ENCODE data around the gene PATE2.
A peak's percentile ranks its signal among the peaks of the same experiment; 100 is the strongest.

Gene PATE2

GRCh38 chr11:125778728-125779127 is at the start of gene PATE2:
PATE2 (minus strand) TSS chr11:125778828; CDS start chr11:125778773, 55 bp downstream.
- DNase-seq (ENCODE audit: low read depth in 2 of 2), result no peak

- no peak for DNase-seq (ENCODE audit: low read depth in 2 of 2)
These were observed 29.3 kb upstream of the PATE2 start for GRCh38 chr11:125807909-125808308.

GRCh38 chr11:125802387-125802786 is 23.8 kb upstream of the PATE2 start:
- no peak for DNase-seq (ENCODE audit: low read depth in 2 of 2)

GRCh38 chr11:125799808-125800207 is 21.2 kb upstream of the PATE2 start:
- no peak for DNase-seq (ENCODE audit: low read depth in 2 of 2)

GRCh38 chr11:125797641-125798040 is 19.0 kb upstream of the PATE2 start:
- DNase-seq (ENCODE audit: low read depth in 2 of 2), result no peak

GRCh38 chr11:125790825-125791224 is 12.2 kb upstream of the PATE2 start:
- DNase-seq (ENCODE audit: low read depth in 2 of 2), result no peak

- DNase-seq (ENCODE audit: low read depth in 2 of 2), result no peak
These were observed 9.2 kb upstream of the PATE2 start, which contains the start of gene PATE3 for GRCh38 chr11:125787827-125788226. PATE3 (plus strand) TSS chr11:125788127; CDS start chr11:125788152, 25 bp downstream.

GRCh38 chr11:125784678-125785077 is 6.0 kb upstream of the PATE2 start:
- no peak for DNase-seq (ENCODE audit: low read depth in 2 of 2)

GRCh38 chr11:125777309-125777708 is 1.3 kb downstream of the PATE2 start:
- DNase-seq (ENCODE audit: low read depth in 2 of 2), result no peak

GRCh38 chr11:125773516-125773915 is 5.1 kb downstream of the PATE2 start:
- no peak for DNase-seq (ENCODE audit: low read depth in 2 of 2)

- DNase-seq (ENCODE audit: low read depth in 2 of 2), result peak; percentile 2 to 10
These were observed 5.7 kb downstream of the PATE2 start for GRCh38 chr11:125772834-125773505.

GRCh38 chr11:125770583-125770982 is 8.0 kb downstream of the PATE2 start:
- DNase-seq (ENCODE audit: low read depth in 2 of 2), result no peak

- DNase-seq (ENCODE audit: low read depth in 2 of 2), result no peak
These were observed 10.1 kb downstream of the PATE2 start for GRCh38 chr11:125768336-125769046.

GRCh38 chr11:125766251-125766650 is 12.4 kb downstream of the PATE2 start:
- DNase-seq (ENCODE audit: low read depth in 2 of 2), result no peak

GRCh38 chr11:125763483-125763882 is 15.1 kb downstream of the PATE2 start:
- DNase-seq (ENCODE audit: low read depth in 2 of 2), result no peak

- DNase-seq (ENCODE audit: low read depth in 2 of 2), result no peak
These were observed 16.2 kb downstream of the PATE2 start for GRCh38 chr11:125762445-125762844.

- no peak for DNase-seq (ENCODE audit: low read depth in 2 of 2)
These were observed 22.6 kb downstream of the PATE2 start for GRCh38 chr11:125756050-125756449.

GRCh38 chr11:125750629-125751028 is 28.0 kb downstream of the PATE2 start:
- no peak for DNase-seq (ENCODE audit: low read depth in 2 of 2)

- no peak for DNase-seq (ENCODE audit: low read depth in 2 of 2)
These were observed 32.6 kb downstream of the PATE2 start, which contains the start of gene PATE1 for GRCh38 chr11:125745979-125746378. PATE1 (plus strand) TSS chr11:125746279; CDS start chr11:125746305, 26 bp downstream.

GRCh38 chr11:125743681-125744080 is 34.9 kb downstream of the PATE2 start:
- no peak for DNase-seq (ENCODE audit: low read depth in 2 of 2)

GRCh38 chr11:125740617-125741016 is 38.0 kb downstream of the PATE2 start:
- no peak for DNase-seq (ENCODE audit: low read depth in 2 of 2)

- no peak for DNase-seq (ENCODE audit: low read depth in 2 of 2)
These were observed 49.7 kb downstream of the PATE2 start for GRCh38 chr11:125728969-125729368.
